Measurements from ENCODE around the gene PSAP. TPM values are rescaled to one million over a fixed set of nuclear protein-coding genes. Genes with fewer than 3 reads are reported as not detected.

PSAP gene
- total RNA-seq, 1 experiment from 2014 or later: 1,316 TPM

DNA sequence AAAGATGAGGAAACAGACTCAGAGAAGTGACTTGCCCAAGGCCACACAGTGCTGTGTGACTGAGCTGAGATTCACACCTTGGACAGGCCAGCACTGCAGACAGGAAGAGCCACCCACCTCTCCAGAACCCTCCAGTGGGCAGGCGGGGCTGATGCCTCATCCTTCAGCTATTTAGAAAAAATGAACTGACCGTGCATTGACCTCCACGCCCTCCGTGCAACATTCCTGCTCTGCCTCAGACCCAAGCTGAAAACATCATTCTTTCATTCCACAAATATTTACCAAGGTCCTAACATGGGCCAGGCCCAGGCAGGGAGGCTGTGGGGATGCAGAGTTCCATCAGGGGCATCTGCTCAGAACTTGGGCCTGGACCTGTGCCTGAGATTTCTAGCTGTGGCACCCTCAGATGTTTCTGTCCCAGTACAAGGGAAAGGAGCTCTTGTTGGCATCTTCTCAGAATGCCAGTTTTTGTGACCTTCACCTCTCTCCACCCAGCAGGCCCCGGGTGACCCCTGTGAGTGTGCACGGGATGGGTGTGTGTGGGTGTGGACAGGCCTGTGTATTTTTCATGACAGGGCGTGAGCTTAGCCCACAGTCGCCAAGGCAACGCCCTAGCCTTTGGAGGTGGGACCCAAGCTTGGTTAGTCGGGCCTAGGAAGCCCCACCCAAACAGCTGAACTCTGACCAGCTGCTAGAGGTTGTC, 84.2 kb downstream of the PSAP start:
- Mint-ChIP-seq H3K27ac (ENCODE audit: unreplicated experiment) (peak overlapping the region; percentile 98), H3K4me1 (ENCODE audit: low read depth, unreplicated experiment) (peaks cover 35% of the 10 kb centered on the region), H3K36me3 (ENCODE audit: insufficient read depth, unreplicated experiment) (peaks cover 15% of the 10 kb centered on the region), H3K4me3 (ENCODE audit: unreplicated experiment) (peak overlapping the region; percentile 64), H3K9me3 (ENCODE audit: unreplicated experiment) (no peaks in the 10 kb centered on the region), H3K27me3 (ENCODE audit: insufficient read depth, unreplicated experiment) (no peaks in the 10 kb centered on the region)
- BruUV-seq (replicated peaks): no TSS peak
- no peak for TF ChIP-seq CTCF (IDR thresholded peaks at IDR 0.05; ENCODE audit: insufficient read depth in 1 of 2, low read depth in 1 of 2, low read length in 1 of 2, severe bottlenecking in 1 of 2, unreplicated experiment in 1 of 2)
- no peak overlapping the region for H3K4me3 ChIP-seq (ENCODE audit: low read depth, low read length)
- CTCF ChIA-PET: interaction anchor here (0.6 to 2.3 kb wide), 15 partner anchors 9 to 1763 kb away, joined by 3 to 12 read pairs (median 4); partner anchors contain the start of gene PSAP
- H3K4me1 ChIP-seq: peaks cover 69% of the 10 kb centered on the region
- no peaks in the 10 kb centered on the region; the same call in 1 of the 2 replicates for H3K36me3 ChIP-seq (ENCODE audit: control insufficient read depth, insufficient read depth, low read length)
- intact Hi-C loops (cut with micrococcal nuclease; ENCODE audit: unreplicated experiment): loop anchor here (1.0 kb wide), 1 partner anchor 14 kb away; no protein-coding TSS in a partner anchor
- no peaks in the 10 kb centered on the region for H3K9me3 ChIP-seq
- no peaks in the 10 kb centered on the region for H3K27me3 ChIP-seq (replicated peaks; ENCODE audit: control insufficient read depth, insufficient read depth, low read length)
- peak; percentile 95 to 98 for DNase-seq
- POLR2A ChIA-PET: interaction anchor here (0.6 to 1.6 kb wide), 7 partner anchors 10 to 1729 kb away, joined by 3 to 7 read pairs (median 3); partner anchors contain the start of genes PPP3CB and PSAP

Small RNAs within 50 kb of the gene (microRNA-seq; reads per million reads assigned to microRNA genes)
- gene MIR7152: not detected

Other genes with a start within 250 kb of the PSAP start
- not detected in 2 replicates for gene C10orf105, start 131.5 kb downstream of the PSAP start, total RNA-seq (2022)
- 41.9 and 44.0 TPM in 2 replicates for gene VSIR, start 77.7 kb downstream of the PSAP start, total RNA-seq (2022)
- gene CHST3, start 113.1 kb upstream of the PSAP start, total RNA-seq (2022): 40.9 and 46.0 TPM in 2 replicates
- 1.6 and 3.0 TPM in 2 replicates for gene SPOCK2, start 237.3 kb upstream of the PSAP start, total RNA-seq (2022)